Caco-2 (cell line): ENCODE measurements around the gene ZNF184. TPM values are rescaled to one million over a fixed set of nuclear protein-coding genes. Genes with fewer than 3 reads are reported as not detected.

Experiments used
- BruUV-seq: library from RNA; stranded (reverse); fragments of 400-500 nt; replicated peaks from 2 replicates; lab custom pipeline; 2021; lab: Mats Ljungman, UMichigan
- CTCF ChIA-PET: fragments of 300-600 bp; sonication (Branson Sonifier 250); formaldehyde crosslinking; loops from one replicate; lab custom pipeline; 2022; ENCODE audit warnings: antibody characterized with exemption; lab: Charles Lee
- POLR2A ChIA-PET: fragments of 300-600 bp; sonication (Branson Sonifier 250); formaldehyde crosslinking; loops from one replicate; lab custom pipeline; 2022; ENCODE audit warnings: antibody characterized with exemption; lab: Charles Lee
- DNase-seq, 2 experiments: peaks; one replicate each; pipeline versions ENCODE4 v3.0.0 to v3.0.0-alpha.2; 2020 to 2022
- H3K27me3 ChIP-seq: replicated peaks from 2 replicates; pipeline ENCODE4 v1.6.0; 2011; ENCODE audit warnings: low read length; ENCODE audit not compliant: control insufficient read depth, insufficient read depth
- H3K36me3 ChIP-seq: 2 replicates; pipeline ENCODE4 v1.5.1; 2011; ENCODE audit warnings: low read length; ENCODE audit not compliant: control insufficient read depth, insufficient read depth
- H3K4me1 ChIP-seq: fragments of 250-450 bp; sonication (Bioruptor Pico); 2 replicates; pipeline ENCODE4 v1.5.1; 2020; ENCODE audit warnings: mild to moderate bottlenecking
- H3K4me3 ChIP-seq: 2 replicates; pipeline ENCODE4 v1.5.1; 2011; ENCODE audit warnings: low read depth, mild to moderate bottlenecking, control low read depth, low read length
- H3K9me3 ChIP-seq: fragments of 250-450 bp; sonication (Bioruptor Pico); 2 replicates; pipeline ENCODE4 v1.5.1; 2020; ENCODE audit warnings: mild to moderate bottlenecking, moderate library complexity
- H3K27ac Mint-ChIP-seq: one replicate; pipeline ENCODE4 v1.8.0; 2022; ENCODE audit warnings: mixed read lengths; ENCODE audit not compliant: unreplicated experiment
- H3K27me3 Mint-ChIP-seq: one replicate; pipeline ENCODE4 v1.8.0; 2022; ENCODE audit warnings: mixed read lengths; ENCODE audit not compliant: insufficient read depth, unreplicated experiment
- H3K36me3 Mint-ChIP-seq: one replicate; pipeline ENCODE4 v1.8.0; 2022; ENCODE audit warnings: mild to moderate bottlenecking, mixed read lengths; ENCODE audit not compliant: insufficient read depth, unreplicated experiment
- H3K4me1 Mint-ChIP-seq: one replicate; pipeline ENCODE4 v1.8.0; 2022; ENCODE audit warnings: low read depth, mixed read lengths; ENCODE audit not compliant: unreplicated experiment
- H3K4me3 Mint-ChIP-seq: one replicate; pipeline ENCODE4 v1.8.0; 2022; ENCODE audit warnings: mild to moderate bottlenecking, moderate library complexity, mixed read lengths; ENCODE audit not compliant: unreplicated experiment
- H3K9me3 Mint-ChIP-seq: one replicate; pipeline ENCODE4 v1.8.0; 2022; ENCODE audit warnings: mixed read lengths; ENCODE audit not compliant: unreplicated experiment
- CTCF ChIP-seq, 2 experiments: fragments of 200-600 bp in 1 of 2; IDR thresholded peaks; 1 replicate in 1 of 2; 2 replicates in 1 of 2; pipeline versions ENCODE4 v1.5.1 to v1.8.0; 2011 to 2022; ENCODE audit warnings: antibody characterized with exemption in 1 of 2, control low read depth in 1 of 2, inconsistent platforms in 1 of 2, low read depth in 1 of 2, low read length in 1 of 2, mild to moderate bottlenecking in 1 of 2, moderate library complexity in 1 of 2; ENCODE audit not compliant: insufficient read depth in 1 of 2, severe bottlenecking in 1 of 2, unreplicated experiment in 1 of 2
- intact Hi-C: fragments of 100-400 bp; cut with micrococcal nuclease; formaldehyde crosslinking; loops from one replicate; pipeline ENCODE4 v1.10.0; 2022; ENCODE audit not compliant: unreplicated experiment
- total RNA-seq: library from RNA; stranded (reverse); gene quantifications from 2 replicates; pipeline ENCODE4 v1.2.3, GENCODE V29; 2022

Gene ZNF184
- total RNA-seq, 1 experiment from 2014 or later, result 3.9 TPM

- intact Hi-C loops, result no loop called here
- BruUV-seq, result no TSS peak
- no peak for DNase-seq
Observed at GRCh38 chr6:27452496-27452897, 20.4 kb downstream of the ZNF184 start.

GRCh38 chr6:27451660-27452390 is 21.1 kb downstream of the ZNF184 start:
- no peak overlapping the region for H3K4me3 ChIP-seq
- intact Hi-C loops, result no loop called here
- Mint-ChIP-seq H3K27me3 (no peaks in the 10 kb centered on the region), H3K4me3 (no peak overlapping the region), H3K9me3 (peaks cover 55% of the 10 kb centered on the region), H3K27ac (no peak overlapping the region), H3K36me3 (peaks cover 51% of the 10 kb centered on the region), H3K4me1 (peaks cover under 1% of the 10 kb centered on the region)
- DNase-seq, result no peak
- peaks cover 40% of the 10 kb centered on the region for H3K9me3 ChIP-seq
- BruUV-seq, result no TSS peak
- peaks cover 6% of the 10 kb centered on the region for H3K36me3 ChIP-seq
- no peak for TF ChIP-seq CTCF (IDR thresholded peaks at IDR 0.05; ENCODE audit: insufficient read depth in 1 of 2, low read depth in 1 of 2, low read length in 1 of 2, severe bottlenecking in 1 of 2, unreplicated experiment in 1 of 2)
- H3K4me1 ChIP-seq, result no peaks in the 10 kb centered on the region
- ChIA-PET CTCF (no interaction called here), POLR2A (no interaction called here)
- H3K27me3 ChIP-seq, result no peaks in the 10 kb centered on the region

More at GRCh38 chr6:27452496-27452897, 20.4 kb downstream of the ZNF184 start:
- Histone ChIP-seq H3K27me3 (no peaks in the 10 kb centered on the region), H3K4me3 (no peak overlapping the region), H3K9me3 (peaks cover 40% of the 10 kb centered on the region), H3K36me3 (peaks cover 8% of the 10 kb centered on the region), H3K4me1 (no peaks in the 10 kb centered on the region)
- Mint-ChIP-seq H3K9me3 (peaks cover 61% of the 10 kb centered on the region), H3K4me1 (peaks cover 6% of the 10 kb centered on the region), H3K36me3 (peaks cover 57% of the 10 kb centered on the region), H3K4me3 (no peak overlapping the region), H3K27ac (no peak overlapping the region), H3K27me3 (no peaks in the 10 kb centered on the region)
- TF ChIP-seq CTCF (IDR thresholded peaks at IDR 0.05; ENCODE audit: insufficient read depth in 1 of 2, low read depth in 1 of 2, low read length in 1 of 2, severe bottlenecking in 1 of 2, unreplicated experiment in 1 of 2), result no peak
- CTCF ChIA-PET, result no interaction called here
- POLR2A ChIA-PET, result no interaction called here

- H3K4me3 Mint-ChIP-seq, result no peak overlapping the region
- Histone ChIP-seq H3K4me3 (no peak overlapping the region), H3K36me3 (peaks cover 3% of the 10 kb centered on the region; the same call in 1 of the 2 replicates), H3K9me3 (peaks cover 32% of the 10 kb centered on the region), H3K4me1 (no peaks in the 10 kb centered on the region), H3K27me3 (no peaks in the 10 kb centered on the region)
- TF ChIP-seq CTCF (IDR thresholded peaks at IDR 0.05; ENCODE audit: insufficient read depth in 1 of 2, low read depth in 1 of 2, low read length in 1 of 2, severe bottlenecking in 1 of 2, unreplicated experiment in 1 of 2), result no peak
- intact Hi-C loops, result no loop called here
- no peaks in the 10 kb centered on the region for H3K27me3 Mint-ChIP-seq
- H3K27ac Mint-ChIP-seq, result no peak overlapping the region
- peaks cover 21% of the 10 kb centered on the region for H3K36me3 Mint-ChIP-seq
- CTCF ChIA-PET, result no interaction called here
- peaks cover 33% of the 10 kb centered on the region for H3K9me3 Mint-ChIP-seq
- no TSS peak for BruUV-seq
- POLR2A ChIA-PET, result no interaction called here
- no peak for DNase-seq
- no peaks in the 10 kb centered on the region for H3K4me1 Mint-ChIP-seq
Observed at GRCh38 chr6:27448456-27448855, 24.4 kb downstream of the ZNF184 start.
